HG02938 (cell line): ENCODE results near the gene KHDC4.
A peak's percentile ranks its signal among the peaks of the same experiment; 100 is the strongest.
"Not testable (repeated sequence)": the region's sequence is repeated elsewhere in the genome, so short reads cannot be mapped to it uniquely, and the experiment has no call there.

Experiments used
- ATAC-seq: cut with Tn5 transposase; IDR thresholded peaks from one replicate; pipeline ENCODE4 v1.9.1; 2021; ENCODE audit warnings: mild to moderate bottlenecking, moderate library complexity; ENCODE audit not compliant: unreplicated experiment

Gene KHDC4

GRCh38 chr1:155911156-155912055, 22.8 kb downstream of the KHDC4 start, which contains the start of gene RIT1:
Gene RIT1 (minus strand): TSS chr1:155911349. CDS start chr1:155910761, 588 bp downstream.
- peak; percentile 65 for ATAC-seq

DNA sequence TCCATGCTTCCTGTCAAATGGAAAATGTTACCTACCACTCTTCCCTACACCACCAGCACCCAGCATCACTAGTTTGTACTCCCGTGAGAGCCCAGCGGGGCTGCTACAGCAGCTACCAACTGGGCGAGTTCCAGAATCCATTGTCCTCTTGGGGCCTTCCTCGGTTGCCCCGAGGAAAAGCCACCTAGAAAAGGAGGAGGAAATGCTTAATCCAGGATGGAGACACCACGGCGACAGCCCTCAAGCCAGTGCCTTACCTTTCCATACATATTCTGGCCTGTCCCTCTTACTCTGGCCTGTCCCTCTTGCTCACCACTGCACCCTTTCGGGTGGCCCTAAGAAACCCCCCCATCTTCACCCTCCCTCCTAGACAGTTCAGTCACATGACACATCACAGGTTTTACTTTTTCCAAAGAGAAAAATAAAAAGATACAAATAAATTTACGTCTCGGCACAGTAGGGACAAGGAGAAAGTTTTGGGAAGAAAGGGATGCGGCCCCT, 23.5 kb downstream of the KHDC4 start:
- ATAC-seq: no peak

- no peak for ATAC-seq
Observed at GRCh38 chr1:155909894-155910293, 24.3 kb downstream of the KHDC4 start.

GRCh38 chr1:155904261-155904660, 30.0 kb downstream of the KHDC4 start:
- no peak for ATAC-seq

- no peak for ATAC-seq
Observed at GRCh38 chr1:155900161-155900560, 34.1 kb downstream of the KHDC4 start.

DNA sequence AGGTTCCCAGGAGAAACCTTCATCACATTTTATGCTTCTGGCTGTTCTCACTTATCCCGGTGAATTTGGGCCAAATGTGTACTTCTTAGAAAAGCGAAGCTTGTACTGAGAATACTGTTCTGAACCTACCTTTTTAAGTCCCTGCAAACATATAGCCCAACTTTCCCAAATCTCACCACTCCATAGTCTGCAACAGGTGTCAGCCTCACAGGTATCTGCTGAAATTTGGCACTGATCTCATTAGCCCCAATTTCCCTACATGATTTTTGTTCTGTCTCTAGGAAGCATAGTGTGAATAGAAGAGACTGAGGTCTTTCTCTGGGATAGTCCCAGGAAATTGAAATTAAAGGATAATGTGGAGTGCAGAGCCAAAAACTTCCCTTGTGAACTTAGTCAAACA, 34.5 kb downstream of the KHDC4 start:
- no peak for ATAC-seq

DNA sequence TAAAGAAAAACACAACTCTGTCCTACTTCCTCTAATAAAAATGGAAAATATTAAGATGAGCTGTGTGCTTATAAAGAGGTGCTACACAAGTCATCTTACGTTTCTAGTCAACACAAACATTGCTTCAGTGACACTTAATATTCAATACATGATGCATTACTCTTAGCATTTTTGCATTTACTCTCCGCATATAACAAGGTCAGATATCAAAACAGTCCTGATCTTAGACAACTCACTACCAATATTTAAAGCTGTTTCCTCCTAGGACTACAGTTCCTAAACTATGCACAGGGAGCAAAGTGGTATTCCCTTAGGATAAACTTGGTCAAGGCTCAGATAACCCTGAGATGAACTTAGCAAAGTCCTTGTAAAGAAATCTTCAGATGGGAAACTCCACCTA, 35.3 kb downstream of the KHDC4 start:
- no peak for ATAC-seq

DNA sequence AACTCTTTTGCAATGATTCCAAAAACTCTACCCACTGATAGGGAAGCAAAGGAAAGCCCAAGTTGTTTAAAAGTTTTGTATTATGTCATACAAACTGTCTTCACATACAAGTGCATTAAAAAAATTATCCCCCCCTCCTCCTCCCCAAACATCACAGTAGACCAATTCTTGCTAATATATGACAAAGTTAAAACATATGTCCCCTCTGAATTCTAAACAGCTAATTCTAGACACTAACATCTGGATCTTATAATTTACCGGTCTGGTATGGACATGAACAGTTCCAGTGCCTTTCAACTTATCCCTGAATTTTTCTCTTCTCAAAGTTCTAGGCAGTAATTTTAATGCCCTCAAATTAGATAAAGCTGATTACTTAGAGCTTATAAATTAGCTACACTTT, 36.5 kb downstream of the KHDC4 start:
- no peak for ATAC-seq

DNA sequence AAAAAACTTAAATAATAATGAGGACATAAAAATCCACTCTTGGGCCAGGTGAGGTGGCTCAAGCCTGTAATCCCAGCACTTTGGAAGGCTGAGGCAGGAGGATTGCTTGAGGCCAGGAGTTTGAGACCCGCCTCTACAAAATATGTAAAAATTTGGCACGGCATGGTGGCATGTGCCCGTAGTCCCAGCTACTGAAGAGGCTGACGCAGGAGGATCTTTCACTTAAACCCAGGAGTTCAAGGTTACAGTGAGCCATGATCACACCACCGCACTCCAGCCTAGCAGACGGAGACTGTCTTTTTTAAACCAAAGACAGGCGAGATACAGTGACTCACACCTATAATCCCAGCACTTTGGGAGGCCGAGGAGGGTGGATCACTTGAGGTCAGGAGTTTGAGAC, 37.7 kb downstream of the KHDC4 start:
- ATAC-seq: not testable (repeated sequence)

DNA sequence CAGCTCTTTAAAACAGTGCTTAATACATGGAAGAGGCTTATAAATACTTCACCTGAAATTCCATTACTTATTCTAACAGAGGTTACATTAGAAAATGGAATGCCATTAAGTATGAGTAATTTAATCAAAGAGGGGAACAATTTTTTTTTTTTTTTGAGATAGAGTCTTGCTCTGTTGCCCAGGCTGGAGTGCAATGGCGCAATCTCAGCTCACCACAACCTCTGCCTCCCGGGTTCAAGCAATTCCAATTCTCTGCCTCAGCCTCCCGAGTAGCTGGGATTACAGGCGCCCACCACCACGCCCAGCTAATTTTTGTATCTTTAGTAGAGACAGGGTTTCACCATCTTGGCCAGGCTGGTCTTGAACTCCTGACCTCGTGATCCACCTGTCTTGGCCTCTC, 38.6 kb downstream of the KHDC4 start:
- ATAC-seq: not testable (repeated sequence)

GRCh38 chr1:155893389-155894142, 40.6 kb downstream of the KHDC4 start:
- no peak for ATAC-seq

GRCh38 chr1:155892796-155893195, 41.4 kb downstream of the KHDC4 start:
- no peak for ATAC-seq

DNA sequence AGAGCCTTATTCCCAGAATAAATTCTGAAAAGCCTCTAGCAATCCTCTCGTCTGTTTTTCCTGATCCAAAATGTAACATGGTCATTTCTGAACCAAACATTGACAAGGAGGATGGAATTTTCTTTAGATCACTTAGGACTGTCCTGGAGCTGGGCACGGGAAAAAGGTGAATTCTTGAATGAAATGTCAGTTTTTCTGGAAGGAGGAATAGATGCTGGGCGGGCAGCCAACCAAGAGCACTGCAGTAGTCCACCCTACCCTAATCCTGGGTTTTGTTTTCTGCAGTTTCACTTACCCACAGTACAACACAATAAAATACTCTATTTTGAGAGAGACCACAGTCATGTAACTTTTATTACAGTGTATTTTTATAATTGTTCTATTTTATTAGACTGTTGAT, 44.0 kb downstream of the KHDC4 start:
- ATAC-seq: no peak

DNA sequence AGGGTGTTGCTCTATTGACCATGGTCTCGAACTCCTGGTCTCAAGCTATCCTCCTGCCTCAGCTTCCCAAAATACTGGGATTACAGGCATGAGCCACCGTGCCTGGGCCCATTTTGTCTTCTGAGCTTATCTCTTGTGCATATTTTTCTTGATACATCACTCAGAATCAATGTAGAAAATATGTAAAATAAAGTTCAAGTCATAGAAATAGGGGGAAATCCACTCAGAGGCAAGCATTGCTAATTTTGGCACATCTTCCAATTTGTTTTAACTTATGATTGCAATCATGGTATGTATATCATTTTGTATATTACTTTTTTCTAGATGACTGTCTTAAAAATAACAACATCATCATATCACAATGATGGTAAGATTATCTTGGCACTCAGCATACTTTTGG, 44.6 kb downstream of the KHDC4 start:
- no peak for ATAC-seq

DNA sequence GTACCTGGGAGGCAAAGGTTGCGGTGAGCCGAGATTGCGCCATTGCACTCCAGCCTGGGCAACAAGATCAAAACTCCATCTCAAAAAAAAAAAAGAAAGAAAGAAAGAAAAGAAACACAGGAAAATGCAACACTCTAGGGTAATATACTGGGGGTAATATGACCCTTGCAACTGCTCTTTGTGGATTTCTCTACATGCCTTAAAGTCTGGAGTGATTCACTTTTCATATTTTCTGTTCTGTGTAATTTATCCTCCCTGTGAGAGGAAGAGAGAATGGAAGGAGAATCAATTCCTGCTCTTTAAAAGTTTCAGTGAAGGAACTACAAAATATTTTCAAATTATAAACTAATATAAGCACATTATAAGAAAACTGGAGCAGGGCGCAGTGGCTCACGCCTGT, 45.7 kb downstream of the KHDC4 start:
- ATAC-seq: no peak

GRCh38 chr1:155884982-155885381, 49.2 kb downstream of the KHDC4 start:
- no peak for ATAC-seq

DNA sequence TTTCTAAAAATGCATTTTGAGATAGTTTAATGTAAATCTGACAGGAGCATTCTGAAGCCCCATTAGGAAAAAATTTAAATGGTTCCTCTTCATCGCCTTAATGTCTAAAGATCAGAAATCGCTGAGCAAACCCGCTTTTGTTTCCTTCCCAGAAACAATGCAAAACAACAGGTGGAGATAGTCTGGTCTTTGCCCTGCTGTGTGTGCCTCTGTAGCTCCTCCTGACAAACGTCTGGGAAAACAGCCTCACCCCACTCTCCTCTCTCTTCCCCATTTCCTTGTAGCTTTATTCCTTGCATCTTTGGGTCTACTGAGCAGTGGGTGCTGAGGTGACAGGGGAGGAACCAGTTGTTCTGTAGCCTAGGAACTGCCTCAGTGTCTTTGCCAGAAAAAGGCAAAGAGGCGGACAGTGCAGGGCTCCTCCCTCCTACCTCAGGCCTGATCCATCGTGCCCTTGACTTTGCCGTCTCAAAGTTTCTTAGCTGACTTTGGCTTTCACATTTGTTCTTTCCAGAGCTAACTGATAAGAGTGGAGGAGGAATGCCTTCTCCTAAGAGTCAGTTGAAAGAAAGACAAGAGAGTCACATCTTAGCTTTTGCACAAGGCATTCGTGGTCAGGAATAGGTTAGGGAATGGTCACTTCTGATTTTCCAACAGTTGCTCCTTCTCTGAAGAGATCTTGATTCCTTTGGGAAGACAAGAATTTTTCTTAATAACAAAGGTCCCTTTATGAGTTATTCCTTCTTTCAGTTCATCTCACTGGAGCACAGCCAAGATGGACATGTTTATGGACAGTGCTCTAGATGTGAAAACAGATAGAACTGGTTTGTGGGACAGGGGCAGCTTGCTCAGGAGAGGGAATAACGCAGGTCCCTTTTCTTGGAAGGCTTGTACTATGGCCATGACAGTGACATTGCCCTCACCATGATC, 49.9 kb downstream of the KHDC4 start:
- ATAC-seq: no peak

- ATAC-seq: no peak
Observed at GRCh38 chr1:155882766-155883165, 51.4 kb downstream of the KHDC4 start.

- ATAC-seq: no peak
Observed at GRCh38 chr1:155882235-155882634, 52.0 kb downstream of the KHDC4 start.

DNA sequence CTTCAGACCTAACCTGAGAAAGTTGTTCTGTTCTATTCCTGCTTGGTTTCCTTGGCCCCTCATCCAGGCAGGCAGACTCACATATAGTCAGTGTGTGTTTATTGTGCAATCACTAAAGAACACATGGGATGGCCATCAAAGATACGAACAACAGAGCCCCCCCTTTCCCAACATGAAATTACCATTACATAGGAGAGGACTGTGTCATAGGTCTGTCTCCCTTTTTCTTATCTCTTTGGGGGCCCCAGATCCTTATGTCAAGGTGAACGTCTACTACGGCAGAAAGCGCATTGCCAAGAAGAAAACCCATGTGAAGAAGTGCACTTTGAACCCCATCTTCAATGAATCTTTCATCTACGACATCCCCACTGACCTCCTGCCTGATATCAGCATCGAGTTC, 53.3 kb downstream of the KHDC4 start:
- ATAC-seq: no peak

- no peak for ATAC-seq
Observed at GRCh38 chr1:155880251-155880650, 54.0 kb downstream of the KHDC4 start.
